DMS114 treated with DMSO at 0.1 percent for 48 hours (cell line): ENCODE data around the gene POLN.
"Not testable (repeated sequence)": the region's sequence is repeated elsewhere in the genome, so short reads cannot be mapped to it uniquely, and the experiment has no call there.

Source experiments
- DNase-seq: peaks from one replicate; lab custom pipeline; 2025; ENCODE audit not compliant: unreplicated experiment; lab: John Stamatoyannopoulos, UW

The POLN gene

DNA sequence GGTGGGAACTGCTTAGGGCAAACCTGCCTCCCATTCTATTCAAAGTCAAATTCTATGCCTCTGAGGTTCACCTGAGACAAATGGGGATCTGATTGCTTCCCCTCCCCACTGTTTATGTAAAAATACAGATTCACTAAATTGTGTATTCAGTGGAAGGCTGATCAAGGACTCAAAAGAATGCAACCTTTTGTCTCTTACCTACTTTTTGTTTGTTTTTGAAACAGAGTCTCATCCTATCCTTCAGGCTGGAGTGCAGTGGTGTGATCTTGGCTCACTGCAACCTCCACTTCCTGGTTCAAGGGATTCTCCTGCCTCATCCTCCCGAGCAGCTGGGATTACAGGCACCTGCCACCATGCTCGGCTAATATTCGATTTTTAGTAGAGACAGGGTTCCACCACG lies 20.5 kb downstream of the POLN start:
- not testable (repeated sequence) for DNase-seq

GRCh38 chr4:2220016-2220630 lies 21.8 kb downstream of the POLN start:
- peak; percentile 37 for DNase-seq

DNA sequence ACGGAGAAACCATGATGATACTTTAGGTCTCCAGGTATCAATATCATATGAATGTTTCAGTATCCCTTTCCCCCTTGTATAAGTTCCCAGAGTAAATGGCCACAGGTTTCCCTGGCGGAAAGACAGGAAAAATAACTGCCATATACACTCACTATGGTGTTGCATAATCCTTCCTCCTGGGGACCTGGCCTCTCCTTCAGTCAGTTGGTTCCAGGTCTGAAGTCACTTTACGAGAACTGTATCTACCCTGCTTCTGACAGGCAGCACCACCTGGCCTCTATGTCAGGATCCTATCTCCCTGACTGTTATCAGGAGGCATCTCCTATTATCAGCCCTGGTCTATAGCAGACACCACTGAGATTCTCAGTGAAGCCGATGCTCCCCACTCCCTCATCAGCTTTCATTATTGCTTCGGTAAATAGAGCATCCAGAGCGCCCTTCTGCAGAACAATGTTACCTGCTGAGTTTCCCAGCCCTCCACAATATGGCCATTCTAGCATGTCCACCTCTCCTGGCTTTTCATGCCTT lies 22.6 kb downstream of the POLN start:
- no peak for DNase-seq

DNA sequence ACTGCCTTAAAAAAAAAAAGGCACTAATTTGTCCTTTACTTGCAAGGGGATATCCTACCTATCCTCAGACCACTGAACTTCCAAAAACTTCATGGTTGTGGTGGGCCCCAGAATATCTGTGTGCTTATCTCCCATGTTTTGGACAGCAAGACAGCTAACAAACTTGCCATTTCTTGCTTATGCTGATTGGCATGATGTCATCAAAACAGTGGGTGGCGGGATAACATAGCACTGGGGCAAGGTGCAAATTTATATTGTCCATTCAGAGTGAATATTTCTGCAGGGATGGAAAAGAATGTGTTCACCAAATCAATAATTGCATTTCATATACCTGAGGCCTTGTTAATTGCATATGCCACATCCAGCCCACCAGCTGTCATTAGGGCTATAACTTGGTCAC lies 23.5 kb downstream of the POLN start:
- DNase-seq = no peak

DNA sequence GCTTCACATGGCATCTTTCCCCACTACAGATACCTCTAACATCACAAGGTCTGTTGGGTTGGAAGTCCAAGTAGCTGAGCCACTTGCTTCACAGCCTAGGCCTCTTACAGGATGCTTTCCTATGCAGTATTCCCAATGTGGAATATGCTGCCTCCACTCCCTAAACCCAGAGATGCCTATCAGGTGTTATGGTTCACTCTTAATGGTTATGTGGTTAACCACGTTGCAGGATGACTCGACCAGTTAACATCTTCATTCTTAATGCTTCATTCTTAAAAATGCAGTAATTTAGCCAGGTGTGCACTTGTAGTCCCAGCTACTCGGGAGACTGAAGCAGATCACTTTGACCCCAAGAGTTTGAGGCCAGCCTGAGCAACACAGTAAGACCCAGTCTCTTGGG lies 24.2 kb downstream of the POLN start:
- no peak for DNase-seq

GRCh38 chr4:2212831-2213230 lies 29.1 kb downstream of the POLN start:
- no peak for DNase-seq

DNA sequence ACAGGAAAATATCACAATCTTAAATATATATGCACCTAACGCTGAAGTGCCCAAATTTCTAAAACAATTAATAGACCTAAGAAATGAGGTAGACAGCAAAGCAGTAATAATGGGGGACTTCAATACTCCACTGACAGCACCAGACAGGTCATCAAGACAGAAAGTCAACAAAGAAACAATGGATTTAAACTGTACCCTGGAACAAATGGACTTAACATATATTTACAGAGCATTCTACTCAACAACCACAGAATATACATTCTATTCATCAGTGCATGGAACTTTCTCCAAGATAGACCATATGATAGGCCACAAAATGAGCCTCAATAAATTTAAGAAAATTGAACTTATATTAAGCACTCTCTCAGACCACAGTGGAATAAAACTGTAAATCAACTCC lies 39.1 kb downstream of the POLN start:
- DNase-seq = not testable (repeated sequence)

GRCh38 chr4:2194496-2194895 lies 47.4 kb downstream of the POLN start:
- no peak for DNase-seq

DNA sequence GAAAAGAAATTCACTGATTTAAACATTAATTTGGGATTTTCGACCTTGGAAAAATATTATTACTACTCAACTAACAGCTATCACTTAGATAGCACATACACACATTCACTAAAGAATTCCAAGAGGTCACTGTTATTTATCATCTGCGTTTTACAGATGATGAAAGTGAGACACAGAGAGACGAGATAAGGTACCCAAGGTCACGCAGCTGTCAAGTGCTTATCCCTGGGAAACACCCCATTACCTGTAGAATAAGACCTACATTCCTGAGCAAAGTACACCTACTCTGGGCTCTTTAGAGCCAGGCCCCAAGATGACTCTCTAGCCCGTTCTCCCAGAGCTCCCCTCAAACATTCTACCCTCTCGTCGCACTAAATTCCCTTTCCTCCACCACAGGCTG lies 48.6 kb downstream of the POLN start:
- DNase-seq = no peak

GRCh38 chr4:2186865-2187172 lies 55.1 kb downstream of the POLN start:
- no peak for DNase-seq

DNA sequence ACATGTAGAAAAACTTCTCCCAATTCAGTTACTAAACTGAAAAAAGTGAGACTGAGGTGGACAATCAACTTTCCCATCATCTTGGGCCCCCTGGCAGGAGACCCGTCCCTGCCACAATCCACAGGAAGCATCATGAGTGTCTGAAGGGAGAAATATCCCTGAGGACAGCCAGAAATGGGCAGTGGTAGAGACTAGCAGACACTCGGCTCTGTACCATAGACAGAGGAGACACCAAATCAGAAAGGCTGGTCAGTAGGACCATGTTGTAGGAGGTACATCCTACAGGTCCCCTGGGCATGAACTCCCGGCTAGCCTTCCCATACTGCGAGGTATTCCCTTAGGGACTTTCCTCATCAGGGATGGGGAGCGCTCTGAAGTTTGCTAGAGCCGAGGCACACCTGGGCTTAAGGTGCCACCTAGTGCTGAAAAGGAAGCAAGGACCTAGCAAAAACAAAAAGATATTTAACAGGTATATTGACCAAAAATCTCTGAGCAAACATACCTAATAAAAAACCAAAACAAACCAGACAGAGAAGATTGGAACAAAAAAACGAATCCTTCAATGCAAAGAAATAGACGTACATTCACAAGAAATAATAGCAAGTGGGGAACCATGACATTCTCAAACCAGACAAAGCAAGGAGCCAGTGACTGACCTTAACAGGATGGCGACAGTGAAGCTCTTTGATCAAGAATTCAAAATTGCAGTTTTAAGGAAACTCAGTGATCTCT lies 55.6 kb downstream of the POLN start:
- DNase-seq = no peak

GRCh38 chr4:2183394-2183793 lies 58.5 kb downstream of the POLN start:
- DNase-seq = no peak

GRCh38 chr4:2182994-2183393 lies 58.9 kb downstream of the POLN start:
- no peak for DNase-seq

- DNase-seq = no peak
Observed at GRCh38 chr4:2180410-2180809, 61.5 kb downstream of the POLN start.

DNA sequence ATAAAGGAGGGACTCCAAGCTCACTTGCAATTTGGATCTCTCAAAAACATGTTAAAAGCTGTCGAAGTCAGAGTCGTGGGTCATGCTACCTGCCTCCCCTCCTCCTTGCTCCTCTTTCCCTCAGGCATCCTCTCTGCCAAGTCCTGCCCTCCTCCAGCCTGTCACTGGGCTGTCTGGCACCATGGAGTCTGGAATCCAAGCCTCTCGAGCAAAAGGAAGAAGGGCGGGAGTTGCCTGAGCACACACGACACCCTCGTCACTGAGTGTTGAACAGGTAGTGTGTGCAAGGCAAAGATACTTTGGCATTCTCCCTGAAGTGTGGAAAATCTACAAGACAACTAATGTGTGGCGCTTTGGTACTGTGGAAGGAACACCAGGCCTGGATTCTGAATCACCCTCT lies 62.2 kb downstream of the POLN start:
- DNase-seq = no peak

GRCh38 chr4:2178986-2179385 lies 62.9 kb downstream of the POLN start:
- no peak for DNase-seq

DNA sequence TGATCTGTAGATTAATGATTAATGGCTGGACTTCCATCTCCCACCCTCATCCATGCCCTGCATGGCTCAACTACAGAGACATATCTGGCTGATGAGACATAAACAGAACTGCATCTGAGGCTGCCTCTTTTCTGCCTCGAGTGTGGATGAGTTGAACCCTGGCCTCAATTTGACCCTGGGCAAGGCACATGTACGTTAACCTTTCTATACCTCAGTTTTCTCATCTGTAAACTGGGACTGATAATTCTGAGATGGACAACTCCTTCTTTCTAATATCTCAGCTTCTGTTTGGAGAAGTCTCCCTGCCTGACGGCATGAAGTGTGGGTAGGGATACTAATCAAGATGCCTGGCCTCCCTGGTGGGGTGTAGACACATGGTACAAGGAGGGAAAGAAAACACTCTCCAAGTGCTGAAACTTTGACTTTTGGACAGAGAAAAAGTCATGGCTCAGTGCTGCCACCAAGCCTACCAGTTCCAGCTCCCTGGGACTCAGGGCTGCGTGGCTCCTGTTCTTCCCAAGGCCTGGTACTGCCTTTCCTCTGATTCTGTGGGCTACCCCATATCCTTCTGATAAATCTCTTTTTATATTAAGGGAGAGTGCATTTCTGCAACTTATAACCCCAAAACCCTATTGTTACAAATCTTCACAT lies 64.4 kb downstream of the POLN start:
- no peak for DNase-seq

DNA sequence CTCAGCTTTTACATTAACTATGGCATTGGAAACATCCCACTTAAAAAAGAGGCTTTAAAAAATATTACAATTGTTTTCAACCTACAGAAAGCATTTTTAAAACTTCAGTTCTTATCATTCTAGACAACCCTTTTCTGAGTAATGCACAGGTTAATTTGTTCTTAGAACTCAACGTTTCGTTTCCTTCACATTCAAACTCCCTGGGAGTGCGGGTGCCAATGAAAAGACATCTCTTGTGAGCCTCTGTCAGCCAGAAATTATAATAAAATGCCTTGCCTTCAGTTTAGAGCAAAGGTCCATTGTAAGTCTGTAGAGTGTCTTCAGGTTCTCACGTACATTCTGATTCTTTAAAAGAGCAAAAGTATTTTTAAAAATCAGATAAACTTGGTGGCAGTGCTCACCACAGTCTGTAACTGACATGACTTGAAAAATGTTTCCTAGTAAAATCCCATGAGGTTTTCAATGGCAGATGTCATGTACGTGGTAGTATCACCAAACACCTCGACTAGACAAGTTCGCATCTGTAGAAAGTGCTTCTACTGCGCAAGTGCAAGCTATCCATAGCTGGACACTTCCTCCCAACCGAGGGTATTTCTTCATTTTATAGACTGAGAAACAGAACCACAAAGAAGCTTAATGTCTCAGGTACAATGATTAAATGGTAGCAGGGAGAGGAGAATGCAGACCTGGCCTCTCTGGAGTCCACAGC lies 65.8 kb downstream of the POLN start:
- no peak for DNase-seq

- DNase-seq = no peak
Observed at GRCh38 chr4:2174061-2174460, 67.9 kb downstream of the POLN start.

DNA sequence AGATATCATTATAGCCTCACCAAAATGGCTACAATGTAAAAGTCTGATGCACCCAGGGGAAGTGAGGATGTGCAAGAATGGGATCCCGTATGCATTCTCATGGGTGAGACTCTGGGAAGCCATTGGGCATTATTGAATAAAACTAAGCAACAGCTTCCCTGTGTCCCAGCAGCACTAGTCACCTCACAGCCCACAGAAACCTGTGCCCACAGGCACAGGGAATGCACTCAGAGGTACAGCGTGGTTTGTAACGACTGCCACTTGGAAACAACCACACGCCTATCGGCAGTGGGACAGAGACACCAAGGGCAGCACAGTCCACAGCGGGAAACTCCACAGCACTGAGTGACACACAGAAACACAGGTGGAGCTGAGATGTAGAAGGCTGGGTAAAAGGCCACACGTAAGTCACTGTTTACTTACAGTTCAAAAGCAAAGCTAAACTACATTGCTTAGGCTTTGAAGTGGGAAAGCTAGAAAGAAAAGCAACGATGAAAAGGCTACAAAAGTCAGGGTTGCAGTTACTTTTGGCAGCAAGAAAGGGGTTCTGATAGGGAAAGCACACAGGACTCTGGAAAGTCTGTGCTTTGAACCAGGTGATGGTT lies 69.2 kb downstream of the POLN start:
- no peak for DNase-seq

DNA sequence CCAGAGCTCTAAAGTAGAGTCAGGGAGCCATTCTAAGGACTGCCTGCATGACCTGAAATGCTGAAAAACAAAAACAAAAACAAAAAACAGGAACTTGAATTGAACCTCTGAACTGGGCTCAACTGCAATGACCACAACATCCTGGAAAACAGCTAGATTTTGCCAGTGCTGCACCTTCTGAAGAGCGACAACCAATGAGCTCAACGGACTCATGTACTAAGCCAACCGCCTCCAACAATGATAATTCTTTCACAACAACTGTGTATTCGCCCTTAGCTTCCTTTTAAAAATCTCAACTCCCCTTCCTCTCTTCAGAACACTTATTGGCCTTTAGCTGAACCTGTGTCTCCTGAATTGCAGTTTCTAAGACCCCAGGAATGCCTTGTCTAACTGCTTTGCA lies 69.8 kb downstream of the POLN start:
- DNase-seq = no peak
